GM21825 (cell line): ENCODE data around the gene TMBIM1.
A peak's percentile ranks its signal among the peaks of the same experiment; 100 is the strongest.

Experiments
- ATAC-seq: cut with Tn5 transposase; IDR thresholded peaks from one replicate; pipeline ENCODE4 v1.9.1; 2021; ENCODE audit warnings: mild to moderate bottlenecking, moderate library complexity; ENCODE audit not compliant: unreplicated experiment

TMBIM1 gene, protein sequence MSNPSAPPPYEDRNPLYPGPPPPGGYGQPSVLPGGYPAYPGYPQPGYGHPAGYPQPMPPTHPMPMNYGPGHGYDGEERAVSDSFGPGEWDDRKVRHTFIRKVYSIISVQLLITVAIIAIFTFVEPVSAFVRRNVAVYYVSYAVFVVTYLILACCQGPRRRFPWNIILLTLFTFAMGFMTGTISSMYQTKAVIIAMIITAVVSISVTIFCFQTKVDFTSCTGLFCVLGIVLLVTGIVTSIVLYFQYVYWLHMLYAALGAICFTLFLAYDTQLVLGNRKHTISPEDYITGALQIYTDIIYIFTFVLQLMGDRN

DNA sequence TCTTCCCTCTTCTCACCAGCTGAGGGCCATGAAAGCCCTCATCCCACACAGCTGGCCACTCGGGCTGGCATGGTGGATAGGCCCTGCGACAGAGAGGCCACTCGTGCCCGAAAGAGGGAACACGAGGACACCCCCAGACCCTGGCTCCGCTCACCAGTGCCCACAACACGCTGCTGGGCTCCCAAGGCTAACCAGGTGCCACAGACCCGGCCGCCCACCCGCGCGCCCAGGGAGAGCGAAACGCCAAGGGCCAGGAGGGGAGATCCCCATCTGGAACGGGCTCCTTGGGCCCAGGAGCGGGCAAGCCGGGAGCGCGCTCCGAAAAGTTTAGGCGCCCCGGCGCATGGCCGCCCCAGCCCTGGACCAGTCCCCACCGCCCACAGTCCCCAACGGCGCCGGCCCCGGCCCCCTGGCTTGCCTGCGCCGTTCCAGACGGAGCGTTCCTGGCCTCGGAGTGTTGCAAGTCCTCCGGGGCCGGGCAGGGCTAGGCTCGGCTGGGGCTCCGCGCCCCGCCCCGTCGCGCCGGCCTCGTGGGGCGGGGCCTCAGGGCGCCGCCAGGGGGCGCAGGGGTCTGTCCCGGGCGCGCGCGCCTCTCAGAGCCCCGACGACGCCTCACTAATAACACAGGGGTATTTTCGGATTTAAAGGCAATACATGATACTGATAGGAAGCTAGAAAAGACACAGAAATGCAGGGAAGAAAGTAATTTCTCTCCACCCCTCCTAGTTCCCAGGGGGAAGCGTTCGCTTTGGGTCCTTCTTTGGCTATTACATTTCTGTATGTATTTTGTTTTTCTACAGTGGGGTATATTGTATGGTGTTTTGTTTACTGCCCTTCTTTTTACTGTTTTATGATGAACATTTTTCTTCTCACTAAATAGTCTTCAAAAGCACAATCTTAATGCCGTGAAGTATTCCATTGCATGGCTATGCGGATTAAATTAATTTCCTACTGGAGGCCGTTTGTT, at the start of gene TMBIM1:
TSS of gene TMBIM1 (minus strand) at position 456 of the 967 bp plus-strand sequence. CDS start 10,362 bp downstream, outside the sequence.
- ATAC-seq = peak; percentile 69

DNA sequence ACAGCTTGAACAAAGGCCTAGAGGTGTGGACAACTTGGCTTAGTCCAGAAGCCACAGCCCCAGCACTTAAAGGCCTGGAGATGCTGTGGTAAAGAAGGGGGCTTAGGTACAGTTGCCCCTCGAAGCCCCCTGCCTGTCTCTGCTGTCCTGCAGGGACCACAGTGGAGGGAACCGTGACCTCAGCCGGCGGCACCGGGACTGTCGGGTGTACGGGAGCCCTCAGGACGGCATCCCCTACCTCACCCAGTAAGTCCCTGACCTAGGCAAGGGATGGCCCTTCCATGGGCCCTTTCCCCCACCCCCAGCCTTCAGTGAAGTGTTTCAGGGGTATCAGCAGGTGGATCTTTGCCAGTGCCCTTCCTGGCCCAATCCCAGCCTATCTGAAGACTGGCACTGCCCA, 49.1 kb upstream of the TMBIM1 start:
- no peak for ATAC-seq

DNA sequence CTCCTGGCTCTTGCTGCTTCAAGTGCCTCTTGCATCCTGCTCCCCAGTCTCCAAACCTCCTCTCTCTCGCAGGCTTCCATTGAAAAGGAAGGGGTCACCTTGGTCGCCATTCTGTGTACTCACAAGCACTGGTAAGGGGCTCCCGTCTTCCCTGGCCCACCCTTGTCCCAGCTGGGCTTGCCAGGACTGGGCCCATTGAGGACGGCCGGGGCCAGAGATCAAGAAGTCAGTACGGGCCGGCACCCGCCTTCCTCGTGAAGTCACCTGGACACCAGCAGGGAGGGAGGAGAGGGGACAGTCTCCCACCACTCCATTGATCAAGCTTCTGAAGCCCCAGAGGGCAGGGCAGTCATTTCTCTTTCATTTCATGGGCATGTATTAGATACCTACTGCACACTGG, 48.4 kb upstream of the TMBIM1 start:
- no peak for ATAC-seq

DNA sequence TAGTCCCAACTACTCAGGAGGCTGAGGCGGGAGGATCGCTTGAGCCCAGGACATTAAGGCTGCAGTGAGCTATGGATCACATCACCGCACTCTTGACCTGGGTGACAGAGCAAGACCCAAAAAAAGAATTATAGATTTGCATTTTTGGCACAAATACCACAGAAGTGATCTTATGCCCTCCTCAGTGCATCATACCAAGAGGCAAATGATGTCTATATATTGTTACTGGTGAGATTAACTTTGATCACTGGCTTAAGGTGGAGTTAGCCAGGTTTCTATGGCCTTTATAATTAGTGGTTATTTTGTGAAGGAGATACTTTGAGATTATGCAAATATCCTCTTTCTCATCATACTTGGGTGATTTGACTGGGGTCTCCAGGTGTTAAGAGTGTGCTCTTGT, 42.2 kb upstream of the TMBIM1 start:
- ATAC-seq = no peak

DNA sequence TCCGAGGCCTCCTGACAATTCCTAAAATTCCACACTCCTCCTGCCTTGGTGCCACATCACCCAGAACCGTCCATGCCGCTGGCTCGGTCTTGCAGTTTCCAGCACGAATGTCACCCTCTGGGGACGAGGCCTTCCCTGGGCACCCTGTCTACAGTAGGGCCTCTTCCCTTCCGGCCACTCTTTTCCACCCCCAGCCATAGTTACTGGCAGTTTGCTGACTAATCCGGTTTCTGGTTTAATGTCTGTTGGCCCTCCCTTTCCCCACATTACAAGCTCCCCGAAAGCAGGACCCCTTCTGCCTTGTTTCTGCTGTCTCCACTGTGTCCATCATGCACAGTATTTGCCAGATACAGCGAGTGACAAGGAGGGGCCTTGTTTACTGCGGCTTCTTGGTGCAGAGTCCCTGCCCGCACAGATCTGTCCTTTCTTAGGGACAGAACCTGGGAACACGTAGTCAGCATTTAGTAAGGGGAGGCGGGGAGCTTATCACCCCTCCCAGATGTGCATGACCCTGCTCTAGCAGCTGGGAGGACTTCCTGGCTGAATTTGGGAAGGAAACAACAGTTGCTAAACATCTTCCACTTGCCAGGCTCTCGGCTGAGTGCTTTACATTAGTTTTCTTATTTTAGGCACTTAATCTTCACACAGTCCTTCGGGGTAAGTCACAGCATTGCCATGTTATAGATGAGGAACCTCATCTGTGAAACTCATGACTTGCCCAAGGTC, 40.8 kb upstream of the TMBIM1 start:
- no peak for ATAC-seq

DNA sequence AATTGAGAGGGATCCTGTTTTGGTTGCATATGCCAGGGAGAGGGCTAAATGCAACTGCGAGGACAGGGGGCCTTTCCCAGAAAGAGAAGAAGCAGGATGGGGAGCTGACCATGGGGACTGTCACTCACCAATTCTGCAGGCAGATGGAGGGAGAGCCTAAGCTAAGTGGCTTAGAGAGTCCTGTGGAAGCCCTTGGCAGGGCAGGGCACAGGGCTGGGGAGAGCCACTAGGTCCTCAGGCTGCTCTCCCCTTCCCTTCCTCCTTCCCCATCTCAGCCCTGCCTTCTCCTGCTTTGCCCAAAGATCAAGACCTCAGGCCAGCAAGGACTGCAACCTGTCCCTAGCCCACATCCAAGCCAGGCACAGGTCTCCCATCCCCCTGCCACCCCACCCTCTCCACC, 40.0 kb upstream of the TMBIM1 start:
- no peak for ATAC-seq

DNA sequence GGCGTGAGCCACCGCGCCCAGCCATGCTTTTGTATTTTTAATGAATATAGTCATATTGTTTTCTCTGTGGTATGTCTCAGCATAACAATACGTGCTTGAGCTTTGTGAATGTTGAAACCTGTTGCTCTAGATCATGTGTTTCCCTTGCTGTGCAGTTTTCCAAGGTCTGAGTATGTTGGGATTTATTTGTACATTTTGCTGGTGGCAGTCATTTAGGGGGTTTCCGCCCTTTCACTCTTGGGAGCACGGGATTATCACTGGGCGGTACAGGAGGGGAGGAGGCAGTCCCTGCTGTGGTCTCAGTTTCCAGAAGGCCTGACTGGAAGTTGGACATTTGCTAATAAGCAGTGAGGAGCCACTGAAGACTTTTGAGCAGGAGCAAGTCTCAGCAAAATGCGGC, 39.4 kb upstream of the TMBIM1 start:
- ATAC-seq = no peak

DNA sequence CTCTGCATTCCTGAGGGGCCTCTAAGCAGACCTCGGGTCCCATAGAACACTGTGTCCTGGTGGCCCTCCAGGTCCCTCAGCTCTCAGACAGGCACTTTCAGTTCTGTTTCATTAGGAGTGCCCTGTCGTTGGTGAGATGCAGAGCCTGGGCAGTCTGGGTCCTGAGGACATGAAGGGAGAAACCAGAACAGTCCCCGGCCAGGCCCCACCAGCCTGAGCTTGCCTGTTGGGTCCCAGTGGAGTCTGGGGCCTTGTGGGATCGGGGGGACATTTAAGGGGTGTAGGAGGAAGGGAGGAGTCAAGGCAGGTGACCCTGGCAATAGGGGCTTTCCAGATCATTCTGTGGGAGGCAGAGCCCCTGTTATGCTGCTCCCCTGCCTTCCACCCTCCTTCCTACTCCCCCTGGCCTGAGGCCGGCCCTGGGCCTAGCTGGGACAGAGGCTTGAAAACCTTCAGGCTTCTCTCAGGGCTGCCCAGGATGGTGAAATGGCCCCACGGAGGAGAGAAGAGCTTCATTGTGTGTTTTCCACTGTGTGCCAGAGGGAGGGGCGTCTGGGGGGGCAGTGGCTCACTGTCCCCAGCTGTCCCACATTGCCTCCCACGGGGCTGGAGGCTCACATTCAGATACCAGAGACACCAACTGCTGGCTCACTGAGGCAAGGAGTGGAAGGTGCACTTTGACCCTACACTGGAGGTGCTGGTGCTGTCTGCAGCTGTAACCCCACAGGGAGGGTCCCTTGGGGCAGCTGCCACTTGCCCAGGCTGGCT, 37.7 kb upstream of the TMBIM1 start:
- ATAC-seq = peak; percentile 38

DNA sequence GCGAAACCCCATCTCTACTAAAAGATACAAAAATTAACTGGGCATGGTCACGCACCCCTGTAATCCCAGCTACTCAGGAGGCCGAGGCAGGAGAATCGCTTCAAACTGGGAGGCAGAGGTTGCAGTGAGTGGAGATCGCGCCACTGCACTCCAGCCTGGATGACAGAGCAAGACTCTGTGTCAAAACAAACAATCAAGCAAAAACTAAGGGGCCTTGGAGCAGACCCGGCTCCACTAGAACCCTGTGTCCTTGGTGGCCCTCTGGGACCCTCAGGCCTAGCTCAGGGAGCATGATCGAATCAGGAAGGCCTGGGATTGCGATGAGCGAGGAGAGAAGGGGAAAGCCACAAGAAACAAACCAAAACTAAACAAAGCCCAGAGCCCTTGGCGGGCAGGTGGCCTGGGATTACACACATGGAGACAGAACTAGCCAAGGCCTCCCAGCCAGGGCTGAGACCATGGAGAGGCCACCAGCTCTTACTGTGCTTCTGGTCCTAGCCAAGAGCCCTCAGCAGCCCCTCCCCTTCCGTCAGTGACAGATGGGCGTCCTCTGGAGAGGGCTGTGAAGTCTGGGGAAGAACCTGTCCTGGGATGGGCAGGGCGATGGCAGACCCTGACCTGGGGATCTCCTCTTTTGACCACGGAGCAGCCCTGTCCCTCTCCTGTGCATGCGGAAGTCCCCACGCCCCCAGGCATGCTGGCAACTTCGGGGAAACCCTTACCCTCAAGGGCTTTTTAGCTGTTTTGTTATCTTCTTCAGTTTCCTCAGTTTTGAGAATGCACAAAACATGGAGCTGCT, 36.9 kb upstream of the TMBIM1 start:
- ATAC-seq = peak; percentile 65

DNA sequence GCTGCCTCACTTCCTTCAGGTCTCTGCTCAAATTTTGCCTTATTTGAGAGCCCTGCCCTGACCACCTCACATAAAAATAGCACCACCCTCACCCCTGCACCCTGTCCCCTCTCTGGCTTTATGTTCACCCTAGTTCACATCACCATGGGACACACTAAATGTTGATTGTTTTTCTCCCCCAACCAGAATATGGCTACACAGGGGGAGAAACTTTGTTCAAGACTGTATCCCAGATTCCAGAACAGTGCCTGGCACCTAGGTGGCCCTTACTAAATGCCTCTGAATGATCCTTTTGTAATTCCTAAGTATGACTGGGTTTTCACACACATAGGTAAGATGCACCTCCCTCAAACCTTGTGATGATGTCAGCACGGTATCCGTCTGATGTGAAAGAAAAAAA, 36.0 kb upstream of the TMBIM1 start:
- no peak for ATAC-seq

DNA sequence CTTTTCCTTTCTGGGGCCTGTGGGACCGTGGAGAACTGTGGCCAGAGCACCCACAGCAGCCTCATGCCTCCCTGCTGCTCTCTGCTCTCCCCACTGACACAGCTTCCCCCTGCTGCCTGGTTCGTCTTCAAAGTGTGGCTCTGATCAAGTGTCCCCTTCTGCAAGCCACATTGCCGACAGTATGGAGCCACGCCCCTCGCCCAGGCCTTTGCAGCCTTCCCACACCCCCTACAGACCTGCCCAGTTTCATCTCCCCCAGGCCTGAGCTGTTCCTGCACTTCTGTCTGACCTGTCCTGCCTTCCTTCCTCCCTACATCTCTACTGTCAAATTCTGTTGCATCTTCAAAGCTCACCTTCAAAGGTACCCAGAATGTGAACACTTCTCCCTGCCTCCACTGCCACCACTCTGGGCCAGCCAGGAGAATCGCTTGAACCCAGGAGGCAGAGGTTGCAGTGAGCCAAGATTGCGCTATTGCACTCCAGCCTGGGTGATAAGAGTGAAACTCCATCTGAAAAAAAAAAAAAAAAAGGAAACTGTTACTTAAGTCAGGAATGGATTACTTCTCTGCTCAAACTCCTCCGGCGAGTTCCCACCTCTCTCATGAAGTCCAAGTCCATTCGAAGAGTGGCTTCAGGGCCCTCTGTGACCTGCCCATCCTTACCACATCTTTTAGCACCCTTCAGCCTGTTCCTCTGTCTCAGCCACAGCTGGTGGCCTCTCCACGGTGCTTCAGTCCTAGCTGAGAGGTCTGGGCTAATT, 35.3 kb upstream of the TMBIM1 start:
- no peak for ATAC-seq

DNA sequence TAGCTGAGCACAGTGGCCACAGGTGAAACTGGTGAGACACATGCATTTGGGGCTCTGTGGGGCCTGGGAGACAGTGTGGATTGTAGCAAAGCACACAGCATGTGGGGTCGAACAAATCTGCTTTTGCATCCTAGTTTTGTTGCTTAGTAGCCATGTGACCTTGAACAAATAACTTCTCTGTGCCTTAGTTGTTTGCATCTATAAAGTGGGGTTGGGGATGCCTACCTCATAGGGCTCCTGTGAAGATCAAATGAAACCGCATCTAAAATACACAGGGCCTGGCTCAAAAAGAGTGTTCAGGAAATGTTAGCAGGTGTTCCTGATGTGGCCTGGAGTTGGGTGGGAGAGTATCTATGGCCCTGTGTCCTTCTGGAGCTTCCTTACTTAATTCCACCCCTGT, 34.0 kb upstream of the TMBIM1 start:
- ATAC-seq = no peak

DNA sequence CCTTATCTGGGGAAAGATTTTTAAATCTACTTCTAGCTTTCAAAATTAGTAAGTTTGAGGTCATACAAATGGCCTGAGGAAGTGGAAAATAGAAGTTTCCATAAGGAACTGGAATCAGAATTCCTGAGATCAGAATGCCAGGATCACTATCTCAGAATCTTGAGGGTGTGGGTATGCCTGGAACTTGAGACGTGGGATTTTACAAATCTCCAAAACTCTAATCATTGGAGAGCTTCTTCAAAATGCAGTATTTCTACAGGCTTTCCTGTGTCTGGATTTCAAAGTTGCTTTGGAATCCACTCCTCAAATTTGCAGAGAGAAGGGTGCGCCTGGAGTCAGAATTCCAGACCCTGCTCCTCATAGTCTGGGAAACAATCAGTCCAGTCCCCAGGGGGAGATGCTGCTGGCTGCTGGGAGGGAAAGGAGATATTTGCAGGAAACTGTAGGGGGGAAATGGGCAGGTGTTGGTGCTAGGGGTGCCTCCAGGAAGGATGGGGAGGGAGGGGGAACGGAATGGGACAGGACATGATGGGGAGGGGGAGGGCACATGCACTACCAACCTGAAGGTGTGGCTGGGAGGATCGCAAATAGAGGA, 33.4 kb upstream of the TMBIM1 start:
- ATAC-seq = no peak

DNA sequence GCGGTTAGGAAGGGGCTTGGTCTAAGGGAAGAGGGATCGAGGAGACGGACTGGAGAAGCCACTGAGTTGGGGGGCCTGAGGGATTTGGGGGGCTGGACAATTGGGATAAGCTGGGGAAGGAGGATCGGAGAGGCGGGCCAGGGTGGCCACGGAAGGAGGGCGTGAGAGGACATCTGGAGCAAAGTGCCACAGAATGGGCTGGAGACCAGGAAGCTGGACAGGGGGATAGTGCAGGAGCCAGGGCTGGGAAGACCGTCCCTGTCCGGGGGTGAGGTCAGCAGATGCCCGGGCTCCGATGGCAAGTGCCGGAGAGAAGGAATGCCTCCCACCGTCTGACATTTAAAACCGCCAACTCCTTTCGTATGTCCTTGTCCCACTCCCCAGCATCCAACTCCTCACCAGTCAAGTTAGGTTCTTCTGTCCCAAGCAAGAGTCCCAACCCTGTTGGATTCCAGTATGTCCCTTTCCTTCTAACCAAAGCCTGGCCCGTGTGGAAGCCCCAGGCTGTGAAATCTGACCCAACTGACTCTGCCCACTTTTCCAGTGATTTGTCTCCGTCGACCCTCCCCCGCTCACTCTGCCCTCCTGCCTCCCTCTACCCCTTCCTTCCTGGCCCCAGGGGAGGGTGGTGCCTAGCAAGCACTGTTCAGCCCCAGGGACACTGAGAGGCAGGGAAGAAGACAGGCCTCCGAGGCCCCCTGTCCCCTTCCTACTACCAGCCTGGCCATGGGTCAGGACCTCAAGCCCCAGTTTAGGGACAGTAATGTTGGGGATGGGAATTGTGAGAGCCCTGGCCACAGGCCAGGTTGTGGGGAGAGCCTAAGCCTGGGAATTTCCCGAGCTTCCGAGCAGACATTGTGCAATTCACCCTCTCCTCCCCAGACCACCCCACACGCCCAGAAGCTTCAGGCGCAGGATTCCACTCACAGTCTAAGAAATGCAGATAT, 31.5 kb upstream of the TMBIM1 start:
- no peak for ATAC-seq

DNA sequence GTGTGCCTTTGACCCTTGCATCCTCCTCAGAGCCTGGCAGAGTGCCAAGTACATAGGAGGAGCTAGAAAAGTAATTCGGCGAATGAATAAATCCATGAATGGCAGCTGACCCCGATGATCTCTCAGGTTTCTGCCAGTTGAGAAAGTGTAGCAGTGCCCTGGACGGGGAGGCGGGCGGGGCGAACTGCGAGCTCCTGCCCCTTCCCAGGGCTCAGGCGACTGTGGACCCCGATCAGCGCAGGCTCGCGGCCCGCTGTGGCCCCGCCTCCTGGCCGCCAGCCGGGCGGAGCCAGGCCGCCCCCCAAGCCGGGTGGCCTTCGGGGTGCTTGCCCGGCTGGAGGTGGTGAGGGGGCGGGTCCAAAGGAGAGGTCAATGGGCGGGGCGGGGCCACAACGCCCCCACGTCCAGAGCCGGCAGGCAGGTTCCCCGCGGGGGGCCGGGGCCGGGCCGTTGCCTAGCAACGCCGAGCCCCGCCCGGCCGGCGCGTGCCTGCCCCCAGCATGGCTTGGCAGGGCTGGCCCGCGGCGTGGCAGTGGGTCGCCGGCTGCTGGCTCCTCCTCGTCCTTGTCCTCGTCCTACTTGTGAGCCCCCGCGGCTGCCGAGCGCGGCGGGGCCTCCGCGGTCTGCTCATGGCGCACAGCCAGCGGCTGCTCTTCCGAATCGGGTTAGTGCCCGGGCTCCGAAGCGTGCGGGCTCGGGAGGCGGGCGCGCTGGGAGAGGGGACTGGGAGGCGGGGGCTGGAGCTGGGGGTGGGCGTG, 30.6 kb upstream of the TMBIM1 start:
- peak; percentile 62 for ATAC-seq

DNA sequence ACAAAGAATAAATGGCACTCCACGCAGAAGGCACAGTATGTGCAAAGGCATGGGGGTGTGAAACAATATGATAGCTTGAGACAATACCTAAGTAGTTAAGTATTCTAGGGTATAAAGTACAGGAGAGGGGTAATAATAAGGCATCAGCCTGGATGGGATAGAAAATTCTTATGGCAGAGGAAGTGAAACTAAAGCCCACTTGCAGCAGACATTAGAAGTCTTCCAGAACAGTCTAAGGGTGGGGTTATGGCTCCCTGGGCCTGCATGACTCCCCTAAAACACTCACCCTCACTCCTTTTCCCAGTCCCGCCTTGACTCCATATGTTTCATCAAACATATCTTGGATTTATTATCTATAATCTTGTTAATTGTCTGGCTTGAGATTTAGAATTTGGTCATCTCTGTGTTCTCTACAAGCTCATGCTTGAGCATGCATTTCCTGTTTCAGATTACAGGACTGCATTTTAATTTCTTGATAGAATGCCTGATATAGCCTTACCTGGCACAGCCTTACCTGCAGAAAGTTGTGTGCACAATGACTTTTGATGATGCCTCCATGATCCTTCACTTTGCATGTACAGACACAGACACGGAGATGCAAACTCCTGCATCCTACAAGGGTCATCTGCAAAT, 28.5 kb upstream of the TMBIM1 start:
- ATAC-seq = no peak
